ENCODE measurements around the gene CIAO2A.

The CIAO2A gene

DNA sequence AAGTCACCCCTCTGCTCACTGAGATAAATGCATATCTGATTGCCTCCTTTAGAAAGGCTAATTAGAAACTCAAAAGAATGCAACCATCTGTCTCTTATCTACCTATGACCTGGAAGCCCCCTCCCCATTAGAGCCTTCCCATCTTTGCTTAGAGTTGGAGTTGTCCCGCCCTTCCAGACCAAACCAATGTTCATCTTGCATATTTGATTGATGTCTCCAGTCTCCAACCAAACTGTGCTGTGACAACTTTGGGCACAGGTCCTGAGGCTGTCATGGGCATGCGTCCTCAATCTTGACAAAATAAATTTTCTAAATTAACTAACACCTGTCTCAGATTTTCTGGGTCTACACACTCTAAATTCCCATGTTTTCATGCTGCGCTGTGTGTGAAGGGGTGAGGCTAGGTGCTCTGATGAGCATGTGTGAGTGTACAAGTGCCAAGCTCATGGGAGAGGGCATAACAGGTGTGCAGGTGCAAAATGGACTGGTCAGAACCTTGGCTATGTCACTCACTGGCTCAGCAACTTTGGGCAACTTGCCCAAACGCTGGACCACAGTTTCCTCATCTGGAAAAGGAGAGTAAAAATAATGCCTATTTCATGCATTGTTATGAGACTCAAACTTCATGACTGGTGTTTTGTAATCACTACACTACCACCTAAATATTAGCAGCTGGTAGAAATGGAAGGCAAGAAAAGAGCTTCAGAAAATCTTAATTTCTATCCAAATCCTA lies 54.6 kb downstream of the CIAO2A start:
- Histone ChIP-seq H3K4me1 (ENCODE audit: control insufficient read depth, insufficient read depth, low read length, unreplicated experiment) (no peaks in the 10 kb centered on the region), H3K27ac (ENCODE audit: low read depth, low read length) (no peak overlapping the region), H3K79me2 (ENCODE audit: control insufficient read depth, insufficient read depth, low read length, unreplicated experiment) (no peaks in the 10 kb centered on the region), H3K4me3 (ENCODE audit: low read depth, low read length) (no peak overlapping the region), H2AFZ (ENCODE audit: low read length, unreplicated experiment) (no peak overlapping the region), H3K27me3 (ENCODE audit: insufficient read depth, low read length) (peaks cover 10% of the 10 kb centered on the region), H3K36me3 (ENCODE audit: insufficient read depth, low read length) (no peaks in the 10 kb centered on the region)

DNA sequence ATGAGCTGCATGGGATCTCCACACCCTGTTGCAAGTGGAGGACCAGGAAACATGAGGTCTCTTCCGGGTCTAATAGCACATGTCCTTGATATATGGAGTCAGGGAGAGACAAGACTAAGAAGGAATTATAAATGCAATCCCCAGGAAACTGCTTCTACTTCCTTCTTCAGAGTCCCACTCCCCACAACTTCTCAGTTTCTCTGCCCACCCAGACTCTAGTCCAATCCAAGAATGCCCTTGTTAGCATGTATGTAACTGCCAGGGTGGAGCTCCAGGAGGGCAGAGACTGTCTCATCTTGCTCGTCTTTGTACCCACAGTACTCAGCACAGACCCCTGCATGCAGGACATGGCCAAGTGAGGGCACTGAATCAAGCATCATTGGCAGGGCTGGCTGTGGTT lies 55.7 kb downstream of the CIAO2A start:
- H3K4me1 ChIP-seq (ENCODE audit: control insufficient read depth, insufficient read depth, low read length, unreplicated experiment) = no peaks in the 10 kb centered on the region
- no peaks in the 10 kb centered on the region for H3K36me3 ChIP-seq (ENCODE audit: insufficient read depth, low read length)
- no peak overlapping the region for H3K27ac ChIP-seq (ENCODE audit: low read depth, low read length)
- no peak overlapping the region for H2AFZ ChIP-seq (ENCODE audit: low read length, unreplicated experiment)
- no peaks in the 10 kb centered on the region for H3K79me2 ChIP-seq (ENCODE audit: control insufficient read depth, insufficient read depth, low read length, unreplicated experiment)
- peaks cover 5% of the 10 kb centered on the region; the same call in 1 of the 2 replicates for H3K27me3 ChIP-seq (ENCODE audit: insufficient read depth, low read length)
- H3K4me3 ChIP-seq (ENCODE audit: low read depth, low read length) = no peak overlapping the region

DNA sequence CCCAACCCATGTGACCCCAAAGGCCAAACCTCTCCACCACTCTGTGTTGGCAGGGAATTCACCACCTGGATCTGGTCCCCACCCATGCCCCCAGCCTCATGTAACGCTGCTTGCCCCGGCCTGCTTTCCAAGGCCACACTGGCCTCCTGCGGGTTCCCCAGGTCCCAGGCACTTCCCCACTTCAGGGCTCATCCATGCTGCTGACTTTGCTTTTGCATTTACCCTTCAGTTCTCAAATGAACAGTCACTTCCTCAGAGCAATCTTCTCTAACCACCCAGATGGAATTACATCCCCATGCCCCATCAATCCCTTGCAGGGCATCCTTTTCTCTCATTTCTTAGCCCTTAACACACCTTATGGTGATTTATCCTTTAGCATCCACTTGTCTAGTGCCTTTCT lies 56.5 kb downstream of the CIAO2A start:
- Histone ChIP-seq H3K79me2 (ENCODE audit: control insufficient read depth, insufficient read depth, low read length, unreplicated experiment) (no peaks in the 10 kb centered on the region), H3K27me3 (ENCODE audit: insufficient read depth, low read length) (no peaks in the 10 kb centered on the region; the same call in 1 of the 2 replicates), H3K4me3 (ENCODE audit: low read depth, low read length) (no peak overlapping the region), H3K4me1 (ENCODE audit: control insufficient read depth, insufficient read depth, low read length, unreplicated experiment) (no peaks in the 10 kb centered on the region), H3K27ac (ENCODE audit: low read depth, low read length) (no peak overlapping the region), H2AFZ (ENCODE audit: low read length, unreplicated experiment) (no peak overlapping the region), H3K36me3 (ENCODE audit: insufficient read depth, low read length) (no peaks in the 10 kb centered on the region)

DNA sequence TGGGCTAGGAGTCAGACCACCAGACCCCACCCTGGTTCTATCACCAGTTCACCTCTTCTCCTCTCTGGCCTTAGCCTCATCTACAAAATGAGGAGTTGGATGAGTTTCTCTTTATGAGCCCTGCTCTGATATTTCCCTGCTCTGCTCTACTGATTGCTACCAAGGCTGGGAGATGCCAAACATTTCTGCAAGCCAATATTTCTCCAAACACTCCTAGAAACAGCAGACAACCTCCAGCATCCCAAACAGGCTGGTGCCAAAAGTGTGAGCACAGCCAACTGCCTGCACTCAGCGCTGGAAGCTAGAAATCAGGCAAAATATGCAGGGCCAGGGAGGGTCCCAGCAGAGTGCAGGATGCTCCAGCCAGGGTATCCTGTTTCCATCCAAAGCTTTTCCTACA lies 58.1 kb downstream of the CIAO2A start:
- Histone ChIP-seq H2AFZ (ENCODE audit: low read length, unreplicated experiment) (no peak overlapping the region), H3K27me3 (ENCODE audit: insufficient read depth, low read length) (0 out of 2 replicates have a peak, but pooled peaks cover 4% of the 10 kb centered on the region), H3K4me1 (ENCODE audit: control insufficient read depth, insufficient read depth, low read length, unreplicated experiment) (no peaks in the 10 kb centered on the region), H3K79me2 (ENCODE audit: control insufficient read depth, insufficient read depth, low read length, unreplicated experiment) (no peaks in the 10 kb centered on the region), H3K27ac (ENCODE audit: low read depth, low read length) (no peak overlapping the region), H3K36me3 (ENCODE audit: insufficient read depth, low read length) (no peaks in the 10 kb centered on the region), H3K4me3 (ENCODE audit: low read depth, low read length) (no peak overlapping the region)

DNA sequence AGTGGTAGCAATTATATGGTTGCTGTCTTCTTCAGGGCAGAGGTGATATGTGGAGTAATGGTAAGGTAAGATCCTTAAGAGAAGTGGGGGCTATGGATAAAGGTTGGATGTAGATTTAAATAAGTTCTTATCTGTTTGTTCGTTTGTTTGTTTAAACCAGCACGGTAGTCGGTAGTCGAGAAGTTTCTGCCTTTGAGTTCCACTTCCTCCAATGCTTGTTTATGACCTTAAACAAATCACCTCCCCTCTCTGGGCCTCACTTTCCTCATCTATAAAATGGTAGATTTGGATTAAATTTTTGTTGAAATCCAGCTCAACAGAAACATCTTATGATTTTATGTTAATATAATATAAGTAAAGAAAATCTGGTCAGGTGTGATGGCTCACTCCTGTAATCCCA lies 59.1 kb downstream of the CIAO2A start:
- Histone ChIP-seq H3K4me3 (ENCODE audit: low read depth, low read length) (no peak overlapping the region), H3K27ac (ENCODE audit: low read depth, low read length) (no peak overlapping the region), H3K4me1 (ENCODE audit: control insufficient read depth, insufficient read depth, low read length, unreplicated experiment) (no peaks in the 10 kb centered on the region), H2AFZ (ENCODE audit: low read length, unreplicated experiment) (no peak overlapping the region), H3K36me3 (ENCODE audit: insufficient read depth, low read length) (no peaks in the 10 kb centered on the region), H3K79me2 (ENCODE audit: control insufficient read depth, insufficient read depth, low read length, unreplicated experiment) (no peaks in the 10 kb centered on the region), H3K27me3 (ENCODE audit: insufficient read depth, low read length) (0 out of 2 replicates have a peak, but pooled peaks cover 4% of the 10 kb centered on the region)

DNA sequence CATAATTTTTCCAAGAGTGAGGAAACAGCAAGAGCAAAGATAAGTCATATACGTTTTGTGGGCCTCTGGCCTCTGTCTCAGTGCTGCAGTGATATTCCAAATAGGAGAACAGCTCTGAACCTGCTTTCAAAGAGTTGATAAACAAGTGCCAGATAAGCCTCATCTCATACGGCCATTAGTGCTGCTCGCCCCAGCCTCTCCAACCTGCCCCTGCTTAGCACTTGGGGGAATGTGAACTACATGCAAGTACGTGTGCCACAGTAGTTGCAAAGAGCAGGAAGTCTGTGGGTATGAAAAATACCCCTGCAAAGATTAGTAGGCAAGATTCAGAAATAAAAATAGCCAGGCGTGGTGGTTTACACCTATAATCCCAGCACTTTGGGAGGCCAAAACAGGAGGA lies 61.3 kb downstream of the CIAO2A start:
- no peak overlapping the region for H2AFZ ChIP-seq (ENCODE audit: low read length, unreplicated experiment)
- H3K27ac ChIP-seq (ENCODE audit: low read depth, low read length) = no peak overlapping the region
- 0 out of 2 replicates have a peak, but pooled peaks cover 4% of the 10 kb centered on the region for H3K27me3 ChIP-seq (ENCODE audit: insufficient read depth, low read length)
- H3K4me3 ChIP-seq (ENCODE audit: low read depth, low read length) = no peak overlapping the region
- no peaks in the 10 kb centered on the region for H3K79me2 ChIP-seq (ENCODE audit: control insufficient read depth, insufficient read depth, low read length, unreplicated experiment)
- H3K4me1 ChIP-seq (ENCODE audit: control insufficient read depth, insufficient read depth, low read length, unreplicated experiment) = peaks cover 6% of the 10 kb centered on the region
- no peaks in the 10 kb centered on the region for H3K36me3 ChIP-seq (ENCODE audit: insufficient read depth, low read length)

DNA sequence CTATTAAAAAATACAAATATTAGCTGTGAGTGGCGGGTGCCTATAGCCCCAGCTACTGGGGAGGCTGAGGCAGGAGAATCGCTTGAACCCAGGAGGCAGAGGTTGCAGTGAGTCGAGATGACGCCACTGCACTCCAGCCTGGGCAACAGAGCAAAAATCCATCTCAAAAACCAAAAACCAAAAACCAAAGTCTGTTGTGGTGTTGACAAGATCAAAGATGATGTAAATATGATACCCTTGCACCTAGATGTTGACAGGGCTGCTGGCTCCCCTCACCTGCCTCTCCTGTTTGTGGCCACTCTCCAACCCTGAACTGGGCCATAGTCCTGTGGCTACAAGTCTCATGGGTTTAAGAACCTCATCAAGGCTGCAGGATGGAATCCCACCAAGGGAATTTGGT lies 63.5 kb downstream of the CIAO2A start:
- Histone ChIP-seq H2AFZ (ENCODE audit: low read length, unreplicated experiment) (no peak overlapping the region), H3K27ac (ENCODE audit: low read depth, low read length) (no peak overlapping the region), H3K4me1 (ENCODE audit: control insufficient read depth, insufficient read depth, low read length, unreplicated experiment) (peaks cover 15% of the 10 kb centered on the region), H3K27me3 (ENCODE audit: insufficient read depth, low read length) (0 out of 2 replicates have a peak, but pooled peaks cover 4% of the 10 kb centered on the region), H3K4me3 (ENCODE audit: low read depth, low read length) (no peak overlapping the region), H3K79me2 (ENCODE audit: control insufficient read depth, insufficient read depth, low read length, unreplicated experiment) (no peaks in the 10 kb centered on the region), H3K36me3 (ENCODE audit: insufficient read depth, low read length) (no peaks in the 10 kb centered on the region)

DNA sequence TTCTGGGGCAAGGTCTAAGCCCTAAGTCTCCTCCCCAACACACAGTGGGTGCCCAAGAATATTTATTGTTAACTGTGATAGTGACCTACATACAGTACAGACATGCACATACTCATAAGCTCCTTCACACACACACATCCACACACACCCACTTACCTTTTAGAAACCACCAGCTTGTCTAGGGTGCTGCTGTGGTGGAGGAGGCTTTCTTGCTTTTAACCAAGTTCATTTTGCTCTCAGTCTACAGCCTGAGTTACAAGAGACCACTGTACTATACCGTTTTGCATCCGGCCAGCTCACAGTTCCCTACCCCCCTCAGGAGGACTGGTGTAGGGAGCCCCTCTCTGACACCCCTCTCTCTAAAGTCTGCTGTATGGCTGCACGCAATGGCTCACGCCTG lies 64.0 kb downstream of the CIAO2A start:
- no peaks in the 10 kb centered on the region for H3K79me2 ChIP-seq (ENCODE audit: control insufficient read depth, insufficient read depth, low read length, unreplicated experiment)
- peaks cover 17% of the 10 kb centered on the region for H3K4me1 ChIP-seq (ENCODE audit: control insufficient read depth, insufficient read depth, low read length, unreplicated experiment)
- 0 out of 2 replicates have a peak, but pooled peaks cover 4% of the 10 kb centered on the region for H3K27me3 ChIP-seq (ENCODE audit: insufficient read depth, low read length)
- no peaks in the 10 kb centered on the region for H3K36me3 ChIP-seq (ENCODE audit: insufficient read depth, low read length)
- H3K4me3 ChIP-seq (ENCODE audit: low read depth, low read length) = no peak overlapping the region
- H2AFZ ChIP-seq (ENCODE audit: low read length, unreplicated experiment) = no peak overlapping the region
- no peak overlapping the region for H3K27ac ChIP-seq (ENCODE audit: low read depth, low read length)

DNA sequence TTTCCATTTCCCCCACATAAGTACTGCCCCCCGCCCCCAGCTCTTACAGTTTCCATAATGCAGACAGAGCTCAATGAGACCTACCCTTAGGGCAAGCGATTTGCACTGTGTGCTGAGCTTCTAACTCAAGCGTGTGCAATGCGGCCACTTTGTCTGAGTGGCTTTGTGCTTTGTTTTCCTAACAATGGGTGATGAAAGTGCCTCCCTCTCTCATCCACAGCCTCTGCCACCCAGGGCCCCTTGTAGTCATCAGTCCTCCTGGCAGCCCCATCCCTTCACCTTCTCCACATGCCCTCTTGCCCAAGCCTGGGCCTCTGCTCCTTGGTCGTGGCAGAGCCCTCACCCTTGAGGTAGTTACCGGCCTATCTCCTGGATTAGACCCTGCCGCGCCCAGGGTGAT lies 64.5 kb downstream of the CIAO2A start:
- Histone ChIP-seq H3K27me3 (ENCODE audit: insufficient read depth, low read length) (0 out of 2 replicates have a peak, but pooled peaks cover 4% of the 10 kb centered on the region), H2AFZ (ENCODE audit: low read length, unreplicated experiment) (no peak overlapping the region), H3K79me2 (ENCODE audit: control insufficient read depth, insufficient read depth, low read length, unreplicated experiment) (no peaks in the 10 kb centered on the region), H3K4me1 (ENCODE audit: control insufficient read depth, insufficient read depth, low read length, unreplicated experiment) (peaks cover 20% of the 10 kb centered on the region), H3K4me3 (ENCODE audit: low read depth, low read length) (no peak overlapping the region), H3K27ac (ENCODE audit: low read depth, low read length) (no peak overlapping the region), H3K36me3 (ENCODE audit: insufficient read depth, low read length) (no peaks in the 10 kb centered on the region)

DNA sequence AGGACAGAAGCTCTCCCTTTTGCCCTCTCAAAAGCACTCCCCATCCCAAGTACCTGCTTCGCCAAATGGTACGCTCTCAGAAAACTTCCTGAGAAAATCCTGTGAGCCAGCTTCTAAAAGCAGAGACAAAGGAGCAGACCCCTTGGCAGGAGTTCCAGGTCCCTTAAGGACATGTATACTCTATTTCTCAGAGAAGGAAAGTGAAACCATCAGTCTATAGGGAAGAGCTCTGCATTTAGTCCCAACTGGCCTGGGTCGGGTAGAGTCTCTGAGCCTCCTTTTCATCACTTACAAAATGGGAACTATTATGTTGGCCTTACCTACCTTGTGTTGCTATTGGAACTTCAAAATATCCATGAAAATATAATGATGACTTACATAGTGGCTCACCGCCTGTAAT lies 67.0 kb downstream of the CIAO2A start:
- no peaks in the 10 kb centered on the region for H3K79me2 ChIP-seq (ENCODE audit: control insufficient read depth, insufficient read depth, low read length, unreplicated experiment)
- peaks cover 20% of the 10 kb centered on the region for H3K4me1 ChIP-seq (ENCODE audit: control insufficient read depth, insufficient read depth, low read length, unreplicated experiment)
- H3K4me3 ChIP-seq (ENCODE audit: low read depth, low read length) = no peak overlapping the region
- H3K27ac ChIP-seq (ENCODE audit: low read depth, low read length) = no peak overlapping the region
- peaks cover 22% of the 10 kb centered on the region for H3K27me3 ChIP-seq (ENCODE audit: insufficient read depth, low read length)
- H3K36me3 ChIP-seq (ENCODE audit: insufficient read depth, low read length) = no peaks in the 10 kb centered on the region
- H2AFZ ChIP-seq (ENCODE audit: low read length, unreplicated experiment) = no peak overlapping the region

Data from ACC112 (cell line).